Keratinocyte (primary cell): Measurements from ENCODE around the gene ALS2.

Experiments used
- EZH2 ChIP-seq: IDR thresholded peaks from one replicate; pipeline ENCODE4 v1.6.1; 2012; ENCODE audit warnings: inconsistent platforms, mild to moderate bottlenecking, low read length, moderate library complexity
- TF ChIP-seq, protein P1 (sequence below), 3 experiments: IDR thresholded peaks in 1 of 3; conservative IDR thresholded peaks in 1 of 3; optimal IDR thresholded peaks in 1 of 3; 2 replicates in 2 of 3; 3 replicates in 1 of 3; pipeline versions ENCODE3 to v1.5.1; 2011; ENCODE audit warnings: low read length in 3 of 3, mild to moderate bottlenecking in 3 of 3, moderate library complexity in 2 of 3, control low read depth in 1 of 3, inconsistent platforms in 1 of 3; ENCODE audit not compliant: insufficient read depth in 2 of 3; ENCODE audit errors: extremely low read depth in 1 of 3

DNA sequence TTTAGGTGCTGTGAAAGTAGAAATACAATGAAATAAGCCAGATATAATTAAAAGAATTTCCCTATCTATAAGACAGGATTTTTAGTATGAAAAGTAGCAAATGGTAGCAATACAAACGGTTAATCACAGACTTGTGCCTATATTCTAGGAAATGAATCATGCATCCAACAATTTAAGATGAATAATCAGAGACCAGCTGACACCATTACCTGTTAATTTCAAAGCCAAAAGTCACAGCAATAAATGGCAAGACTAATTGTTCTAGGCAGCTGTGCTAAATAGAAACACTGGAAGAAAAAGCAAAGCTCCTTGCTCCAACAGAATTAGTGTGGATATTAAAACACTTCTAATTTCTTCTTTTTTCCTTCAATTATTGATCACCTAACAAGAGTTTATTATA lies 47.2 kb downstream of the ALS2 start:
- TF ChIP-seq, protein P1, sequence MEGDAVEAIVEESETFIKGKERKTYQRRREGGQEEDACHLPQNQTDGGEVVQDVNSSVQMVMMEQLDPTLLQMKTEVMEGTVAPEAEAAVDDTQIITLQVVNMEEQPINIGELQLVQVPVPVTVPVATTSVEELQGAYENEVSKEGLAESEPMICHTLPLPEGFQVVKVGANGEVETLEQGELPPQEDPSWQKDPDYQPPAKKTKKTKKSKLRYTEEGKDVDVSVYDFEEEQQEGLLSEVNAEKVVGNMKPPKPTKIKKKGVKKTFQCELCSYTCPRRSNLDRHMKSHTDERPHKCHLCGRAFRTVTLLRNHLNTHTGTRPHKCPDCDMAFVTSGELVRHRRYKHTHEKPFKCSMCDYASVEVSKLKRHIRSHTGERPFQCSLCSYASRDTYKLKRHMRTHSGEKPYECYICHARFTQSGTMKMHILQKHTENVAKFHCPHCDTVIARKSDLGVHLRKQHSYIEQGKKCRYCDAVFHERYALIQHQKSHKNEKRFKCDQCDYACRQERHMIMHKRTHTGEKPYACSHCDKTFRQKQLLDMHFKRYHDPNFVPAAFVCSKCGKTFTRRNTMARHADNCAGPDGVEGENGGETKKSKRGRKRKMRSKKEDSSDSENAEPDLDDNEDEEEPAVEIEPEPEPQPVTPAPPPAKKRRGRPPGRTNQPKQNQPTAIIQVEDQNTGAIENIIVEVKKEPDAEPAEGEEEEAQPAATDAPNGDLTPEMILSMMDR (optimal IDR thresholded peaks at IDR 0.05 in 1 of 3, IDR thresholded peaks at IDR 0.05 in 1 of 3, conservative IDR thresholded peaks at IDR 0.05 in 1 of 3; ENCODE audit: extremely low read depth in 1 of 3, insufficient read depth in 2 of 3, low read length in 3 of 3): no peak
- TF ChIP-seq EZH2: no peak
